Forelimb muscle (tissue), 1 donor: ENCODE results near the gene MAST2. TPM values are rescaled to one million over a fixed set of nuclear protein-coding genes. Genes with fewer than 3 reads are reported as not detected.
"Not testable (repeated sequence)": the region's sequence is repeated elsewhere in the genome, so short reads cannot be mapped to it uniquely, and the experiment has no call there.

Source experiments
- DNase-seq: peaks from one replicate; pipeline ENCODE4 v3.0.0-alpha.2; 2013; ENCODE audit warnings: low read depth
- polyA plus RNA-seq: library from polyadenylated mRNA; unstranded; fragments of 120-200 nt; gene quantifications from one replicate; pipeline ENCODE4 v1.2.1, GENCODE V29; 2013; ENCODE audit not compliant: insufficient read length

Gene MAST2
- polyA plus RNA-seq, 1 donor: 82.9 TPM

DNA sequence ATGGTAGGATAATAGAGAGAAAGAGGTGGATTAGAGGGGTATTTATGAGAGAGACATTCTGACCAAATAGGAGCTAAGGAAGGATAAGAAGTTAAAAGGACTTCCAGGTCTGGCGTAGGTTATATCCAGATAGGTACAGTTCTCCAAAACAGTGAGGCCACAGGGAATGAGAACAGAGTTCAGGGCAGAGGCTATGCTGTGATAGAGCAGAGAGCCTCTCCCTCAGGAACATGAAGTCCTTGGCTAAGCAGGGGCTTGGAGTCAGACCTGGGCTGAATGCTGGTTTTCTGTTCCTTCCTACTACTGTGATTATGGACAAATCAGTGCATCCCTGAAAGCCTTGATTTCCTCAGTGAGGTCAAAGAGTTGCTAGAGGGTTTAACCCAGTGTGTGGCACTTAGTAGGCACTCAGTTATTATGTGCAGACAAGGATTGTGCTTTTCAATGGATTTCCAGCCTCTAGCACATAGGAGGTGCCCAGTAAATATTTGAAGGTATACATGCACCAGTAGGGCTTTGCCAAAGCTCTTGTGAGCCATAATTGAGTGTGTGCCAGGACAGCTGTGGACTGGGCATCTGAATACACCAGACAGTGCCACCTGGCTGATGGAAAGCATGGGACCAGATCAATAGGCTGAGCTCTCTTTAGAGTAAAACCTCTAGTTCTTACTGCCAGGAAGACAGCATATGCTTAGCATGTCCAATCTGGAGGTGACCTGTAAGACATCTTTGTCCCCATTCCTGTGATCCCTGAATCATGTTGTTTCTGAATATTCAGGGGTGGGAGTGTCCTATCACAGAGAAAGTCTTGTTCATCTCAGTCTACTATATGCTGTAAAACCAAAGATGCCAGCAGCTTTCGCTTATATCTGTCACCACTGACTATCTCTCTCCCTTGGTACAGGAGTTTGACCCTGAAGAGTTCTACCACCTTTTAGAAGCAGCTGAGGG lies 217.9 kb downstream of the MAST2 start:
- no peak for DNase-seq

DNA sequence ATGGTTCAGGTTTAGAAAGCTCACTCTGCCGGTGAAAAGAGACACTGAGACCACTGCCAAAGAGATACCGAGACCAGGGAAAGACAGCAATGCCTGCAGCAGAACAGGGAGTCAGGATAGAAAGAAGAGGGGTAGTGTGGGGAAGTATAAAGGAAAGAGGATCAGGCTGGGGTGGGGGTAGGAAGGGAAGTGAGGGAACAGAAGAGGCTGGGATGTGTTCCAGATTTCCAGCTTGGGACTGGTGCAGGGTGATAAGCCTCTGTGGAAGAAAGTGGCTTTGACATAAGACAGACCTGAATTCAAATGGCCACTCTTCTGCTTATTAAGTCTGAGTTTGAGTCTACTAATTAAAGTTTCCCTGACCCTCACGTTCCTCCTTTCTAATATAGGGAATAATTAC lies 223.1 kb downstream of the MAST2 start:
- DNase-seq: no peak

DNA sequence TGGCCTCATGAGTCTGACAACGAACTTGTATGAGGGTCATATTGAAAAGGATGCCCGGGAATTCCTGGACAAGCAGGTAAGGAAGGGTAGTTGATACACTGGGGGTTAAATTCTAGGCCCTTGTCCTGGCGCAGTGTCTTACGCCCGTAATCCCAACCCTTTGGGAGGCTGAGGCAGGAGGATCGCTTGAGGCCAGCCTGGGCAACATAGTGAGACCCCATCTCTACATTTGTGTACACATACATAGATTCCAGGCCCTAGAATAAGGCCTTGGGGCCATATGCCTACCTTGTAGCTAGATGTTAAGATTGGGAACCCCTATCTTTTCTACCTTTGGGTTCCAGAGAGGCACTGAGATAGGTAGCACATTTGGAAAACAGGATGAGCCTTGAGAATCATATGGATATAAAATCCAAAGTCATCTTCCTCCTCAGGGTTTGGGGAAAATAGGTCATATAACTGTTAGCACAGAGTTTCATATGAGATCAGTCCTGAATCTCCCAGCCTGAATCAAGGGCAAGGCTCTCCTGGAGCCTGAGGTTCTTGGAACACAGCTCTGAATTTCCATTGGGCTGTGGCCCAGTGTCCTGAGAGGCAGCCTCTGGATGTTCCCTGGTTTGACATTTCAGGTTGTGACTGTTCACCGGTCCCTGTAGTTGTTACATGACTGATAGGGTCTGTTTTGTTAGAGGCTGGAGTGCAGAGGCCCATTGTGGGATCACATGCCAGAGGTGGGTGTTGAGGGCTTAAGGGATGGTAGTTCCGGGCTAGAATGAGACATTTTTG lies 224.6 kb downstream of the MAST2 start:
- DNase-seq: no peak

DNA sequence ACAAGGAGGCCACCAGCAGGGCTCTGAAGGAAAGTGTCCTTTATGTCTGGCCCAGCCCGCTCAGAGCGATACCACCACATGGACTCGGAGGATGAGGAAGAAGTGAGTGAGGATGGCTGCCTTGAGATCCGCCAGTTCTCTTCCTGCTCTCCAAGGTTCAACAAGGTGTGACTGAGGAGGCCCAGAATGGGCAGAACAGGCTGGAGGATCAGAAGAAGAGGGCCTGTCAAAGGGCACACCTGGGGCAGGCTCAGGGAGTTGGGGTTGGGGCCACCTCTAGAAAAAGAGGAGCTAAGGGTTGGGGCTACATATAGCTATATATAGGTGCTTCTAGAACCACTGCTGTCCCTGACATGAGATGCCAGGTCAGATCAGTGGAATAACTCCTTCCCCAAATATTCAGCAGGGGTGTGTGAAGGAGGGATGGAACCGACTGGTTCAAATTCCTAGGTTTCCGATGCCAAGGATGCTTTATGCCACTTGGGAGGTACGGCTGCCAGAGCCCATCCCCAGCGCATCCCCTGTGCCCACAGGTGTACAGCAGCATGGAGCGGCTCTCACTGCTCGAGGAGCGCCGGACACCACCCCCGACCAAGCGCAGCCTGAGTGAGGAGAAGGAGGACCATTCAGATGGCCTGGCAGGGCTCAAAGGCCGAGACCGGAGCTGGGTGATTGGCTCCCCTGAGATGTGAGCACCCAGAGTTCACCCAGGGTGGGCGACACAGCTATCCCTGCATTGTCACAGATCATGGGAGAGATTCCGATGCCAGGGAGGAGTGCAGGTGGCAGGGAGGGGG lies 226.9 kb downstream of the MAST2 start:
- no peak for DNase-seq

DNA sequence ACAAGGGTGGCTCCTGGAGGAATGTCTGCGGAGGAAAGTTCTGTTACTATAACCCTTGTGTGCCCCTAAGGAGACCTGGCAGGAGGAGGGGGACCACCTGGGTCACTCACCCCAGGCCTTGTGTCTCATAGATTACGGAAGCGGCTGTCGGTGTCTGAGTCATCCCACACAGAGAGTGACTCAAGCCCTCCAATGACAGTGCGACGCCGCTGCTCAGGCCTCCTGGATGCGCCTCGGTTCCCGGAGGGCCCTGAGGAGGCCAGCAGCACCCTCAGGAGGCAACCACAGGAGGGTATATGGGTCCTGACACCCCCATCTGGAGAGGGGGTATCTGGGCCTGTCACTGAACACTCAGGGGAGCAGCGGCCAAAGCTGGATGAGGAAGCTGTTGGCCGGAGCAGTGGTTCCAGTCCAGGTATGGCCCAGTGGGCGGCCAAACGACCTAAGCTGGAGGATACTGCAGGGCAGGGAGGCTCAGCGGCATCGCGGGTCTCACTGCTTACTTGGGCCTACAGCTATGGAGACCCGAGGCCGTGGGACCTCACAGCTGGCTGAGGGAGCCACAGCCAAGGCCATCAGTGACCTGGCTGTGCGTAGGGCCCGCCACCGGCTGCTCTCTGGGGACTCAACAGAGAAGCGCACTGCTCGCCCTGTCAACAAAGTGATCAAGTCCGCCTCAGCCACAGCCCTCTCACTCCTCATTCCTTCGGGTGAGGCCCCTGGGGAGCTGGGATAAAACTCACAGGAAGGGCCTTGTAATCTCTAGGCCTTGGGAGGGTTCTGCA lies 227.7 kb downstream of the MAST2 start:
- DNase-seq: no peak

DNA sequence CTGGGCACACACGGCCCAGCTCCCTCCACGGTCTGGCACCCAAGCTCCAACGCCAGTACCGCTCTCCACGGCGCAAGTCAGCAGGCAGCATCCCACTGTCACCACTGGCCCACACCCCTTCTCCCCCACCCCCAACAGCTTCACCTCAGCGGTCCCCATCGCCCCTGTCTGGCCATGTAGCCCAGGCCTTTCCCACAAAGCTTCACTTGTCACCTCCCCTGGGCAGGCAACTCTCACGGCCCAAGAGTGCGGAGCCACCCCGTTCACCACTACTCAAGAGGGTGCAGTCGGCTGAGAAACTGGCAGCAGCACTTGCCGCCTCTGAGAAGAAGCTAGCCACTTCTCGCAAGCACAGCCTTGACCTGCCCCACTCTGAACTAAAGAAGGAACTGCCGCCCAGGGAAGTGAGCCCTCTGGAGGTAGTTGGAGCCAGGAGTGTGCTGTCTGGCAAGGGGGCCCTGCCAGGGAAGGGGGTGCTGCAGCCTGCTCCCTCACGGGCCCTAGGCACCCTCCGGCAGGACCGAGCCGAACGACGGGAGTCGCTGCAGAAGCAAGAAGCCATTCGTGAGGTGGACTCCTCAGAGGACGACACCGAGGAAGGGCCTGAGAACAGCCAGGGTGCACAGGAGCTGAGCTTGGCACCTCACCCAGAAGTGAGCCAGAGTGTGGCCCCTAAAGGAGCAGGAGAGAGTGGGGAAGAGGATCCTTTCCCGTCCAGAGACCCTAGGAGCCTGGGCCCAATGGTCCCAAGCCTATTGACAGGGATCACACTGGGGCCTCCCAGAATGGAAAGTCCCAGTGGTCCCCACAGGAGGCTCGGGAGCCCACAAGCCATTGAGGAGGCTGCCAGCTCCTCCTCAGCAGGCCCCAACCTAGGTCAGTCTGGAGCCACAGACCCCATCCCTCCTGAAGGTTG lies 231.4 kb downstream of the MAST2 start:
- no peak for DNase-seq

DNA sequence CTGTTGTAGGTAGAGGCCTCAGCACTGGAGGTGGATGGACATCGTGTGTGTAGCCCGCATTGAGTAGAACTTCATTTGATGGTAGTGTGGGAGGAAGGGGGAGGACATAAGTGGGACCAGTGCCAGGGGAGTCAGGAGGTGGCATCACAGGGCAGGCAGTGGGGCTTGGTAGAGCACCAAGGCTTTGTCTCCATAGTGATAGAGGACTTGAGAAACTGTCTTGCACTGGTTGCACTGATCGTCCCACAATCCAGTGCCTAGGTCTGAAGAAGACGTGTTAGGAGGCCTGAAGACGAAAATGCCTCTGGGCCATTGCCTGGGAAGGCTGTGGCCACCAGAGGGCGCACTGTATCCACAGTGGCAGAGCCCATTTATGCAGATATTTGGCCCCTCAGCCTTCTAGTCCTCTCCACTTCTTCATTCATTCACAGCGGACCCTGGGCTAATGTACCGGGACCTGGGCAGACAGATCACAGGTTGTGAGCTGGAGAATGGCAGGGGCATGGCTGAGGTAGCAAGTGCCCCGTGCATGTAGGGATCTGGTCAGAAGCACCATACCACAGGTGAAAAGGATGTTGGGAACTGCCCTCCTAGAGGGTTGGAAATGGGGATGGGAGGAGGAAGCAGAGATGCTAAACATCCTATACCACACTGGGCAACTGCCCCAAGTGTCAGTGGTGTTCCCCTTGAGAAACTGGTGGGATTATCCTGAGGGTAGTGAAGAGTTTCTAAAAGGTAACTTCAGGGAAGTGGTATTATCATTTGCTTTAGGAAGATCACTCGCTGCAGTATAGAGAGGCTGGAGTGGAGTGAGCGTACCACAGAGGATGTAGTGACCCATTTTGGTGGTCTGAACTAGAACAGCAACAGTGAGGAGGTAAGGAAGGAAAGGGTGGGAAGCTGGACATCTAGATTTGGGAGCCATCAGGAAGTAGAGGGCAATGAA lies 233.8 kb downstream of the MAST2 start:
- peak; percentile 62 for DNase-seq

DNA sequence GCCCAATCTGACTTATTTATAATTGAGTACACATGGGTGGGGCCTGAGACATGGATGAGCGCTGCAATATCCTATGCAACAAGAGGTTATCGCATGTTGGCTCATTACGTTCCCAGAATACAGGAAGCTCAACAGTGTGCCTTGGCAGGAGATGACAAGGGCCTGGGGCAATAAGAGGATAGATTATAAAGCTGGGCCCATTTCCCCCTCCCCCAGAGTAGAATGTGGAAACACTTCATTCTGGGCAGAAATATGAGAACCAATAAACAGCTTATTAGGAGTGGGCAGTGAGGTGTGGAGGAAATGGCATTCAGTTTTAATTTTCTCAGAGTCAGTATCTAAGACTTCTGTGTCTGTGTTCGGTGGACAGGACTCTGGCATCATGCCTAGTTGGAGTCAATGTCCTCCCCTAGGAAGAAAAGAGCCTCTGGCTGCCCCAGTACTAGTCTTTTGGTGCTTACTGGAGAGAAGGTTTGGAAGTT lies 236.2 kb downstream of the MAST2 start:
- DNase-seq: peak; percentile 16

- DNase-seq: no peak
Observed at GRCh38 chr1:46041551-46041950, 238.1 kb downstream of the MAST2 start.

GRCh38 chr1:46041974-46042373 lies 238.6 kb downstream of the MAST2 start:
- DNase-seq: no peak

DNA sequence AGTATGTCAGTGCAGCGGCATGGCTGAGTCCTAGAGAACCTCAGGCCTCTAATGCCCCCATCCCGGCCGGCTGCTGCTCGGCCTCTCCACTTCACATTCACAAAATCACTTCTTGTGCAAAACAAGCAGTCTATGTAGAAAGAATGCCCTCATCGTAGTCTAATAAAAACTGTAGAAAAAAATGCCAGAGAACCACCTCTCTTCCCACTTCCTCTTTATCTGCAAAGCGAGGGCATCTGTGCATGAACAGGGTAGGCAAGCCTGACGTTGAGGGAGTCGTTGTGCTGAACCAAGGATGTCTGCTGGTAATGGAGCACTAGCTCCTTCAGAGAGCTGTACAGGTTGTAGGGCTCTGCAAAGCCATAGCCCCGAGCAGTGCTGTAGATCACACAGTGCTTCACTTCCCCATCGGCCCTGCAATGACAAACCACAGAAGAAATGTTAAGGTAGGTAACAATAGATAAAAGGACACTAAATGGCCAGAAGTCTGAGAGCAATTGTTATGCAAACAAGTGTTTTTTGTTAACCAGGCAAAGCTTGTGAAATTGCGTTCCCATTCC lies 240.1 kb downstream of the MAST2 start:
- DNase-seq: peak; percentile 4

- no peak for DNase-seq
Observed at GRCh38 chr1:46044116-46044515, 240.7 kb downstream of the MAST2 start.

GRCh38 chr1:46053734-46054133 lies 250.3 kb downstream of the MAST2 start:
- DNase-seq: no peak

- DNase-seq: no peak
Observed at GRCh38 chr1:46056325-46056724, 252.9 kb downstream of the MAST2 start.

DNA sequence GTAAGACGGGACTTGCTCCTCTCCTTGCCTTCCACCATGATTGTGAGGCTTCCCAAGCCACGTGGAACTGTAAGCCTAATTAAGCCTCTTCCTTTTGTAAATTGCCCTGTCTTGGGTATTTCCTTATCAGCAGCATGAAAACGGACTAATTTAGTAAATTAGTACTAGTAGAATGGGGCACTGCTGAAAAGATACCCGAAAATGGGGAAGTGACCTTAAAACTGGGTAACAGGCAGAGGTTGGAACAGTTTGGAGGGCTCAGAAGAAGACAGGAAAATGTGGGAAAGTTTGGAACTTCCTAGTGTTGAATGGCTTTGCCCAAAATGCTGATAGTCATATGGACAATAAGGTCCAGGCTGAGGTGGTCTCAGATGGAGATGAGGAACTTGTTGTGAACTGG lies 253.8 kb downstream of the MAST2 start:
- not testable (repeated sequence) for DNase-seq

GRCh38 chr1:46057781-46058180 lies 254.4 kb downstream of the MAST2 start:
- DNase-seq: no peak

DNA sequence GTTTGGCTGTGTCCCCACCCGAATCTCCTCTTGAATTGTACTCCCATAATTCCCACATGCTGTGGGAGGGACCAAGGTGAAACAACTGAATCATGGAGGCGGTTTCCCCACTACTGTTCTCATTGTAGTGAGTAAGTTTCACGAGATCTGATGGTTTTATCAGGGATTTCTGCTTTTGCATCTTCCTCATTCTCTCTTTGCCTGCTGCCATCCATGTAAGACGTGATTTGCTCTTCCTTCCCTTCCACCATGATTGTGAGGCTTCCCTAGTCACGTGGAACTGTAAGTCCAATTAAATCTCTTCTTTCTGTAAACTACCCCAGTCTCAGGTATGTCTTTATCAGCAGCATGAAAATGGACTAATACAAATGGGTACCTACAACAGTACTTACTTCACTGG lies 255.5 kb downstream of the MAST2 start:
- no peak for DNase-seq

DNA sequence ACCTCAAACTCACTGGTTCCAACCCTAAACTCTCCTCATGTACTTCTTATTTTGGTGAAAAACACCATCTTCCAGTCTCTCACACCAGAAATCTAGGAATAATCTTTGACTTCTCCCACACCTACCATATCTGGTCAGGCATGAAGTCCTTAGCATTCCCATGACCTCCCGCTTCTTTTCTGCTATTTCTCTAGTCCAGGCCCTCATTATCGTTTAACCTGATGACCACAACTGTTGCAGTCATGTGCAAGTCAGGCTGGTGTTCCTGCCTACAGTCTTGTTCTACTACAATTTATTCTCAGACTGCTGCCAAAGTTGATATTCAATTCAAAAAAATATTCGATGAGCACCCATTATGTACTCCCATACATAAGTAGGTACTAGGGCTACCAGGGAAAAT lies 257.7 kb downstream of the MAST2 start:
- no peak for DNase-seq
